ENCODE measurements around the gene CCDC92B.
"Not testable (repeated sequence)": the region's sequence is repeated elsewhere in the genome, so short reads cannot be mapped to it uniquely, and the experiment has no call there.

The CCDC92B gene

GRCh38 chr17:2749058-2749783, at the start of gene CCDC92B:
CCDC92B (minus strand) TSS chr17:2749652; CDS start chr17:2735145, 14,507 bp downstream.
- DNase-seq (ENCODE audit: low read depth) = no peak

DNA sequence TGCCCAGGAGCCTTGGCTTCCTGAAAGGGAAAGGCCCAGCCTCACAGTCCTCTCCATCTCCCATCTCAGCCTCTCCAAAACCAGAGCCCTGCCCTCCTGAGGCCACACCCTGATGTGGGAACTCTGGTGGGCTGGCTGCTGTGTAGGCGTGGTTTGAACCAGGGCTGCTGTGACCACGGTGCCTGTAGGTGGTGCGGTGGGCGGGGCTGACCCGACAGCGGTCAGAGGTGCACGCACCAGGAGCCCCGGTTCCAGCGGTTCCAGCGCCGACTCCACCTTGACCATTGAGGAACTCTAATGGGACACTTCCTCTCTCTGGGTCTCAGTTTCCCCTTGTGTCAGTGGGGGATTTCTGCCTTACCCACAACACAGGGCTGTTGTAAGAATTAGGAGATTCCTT, 49.2 kb upstream of the CCDC92B start:
- DNase-seq (ENCODE audit: low read depth) = no peak

- no peak for DNase-seq (ENCODE audit: low read depth)
These were observed 48.7 kb upstream of the CCDC92B start for GRCh38 chr17:2798188-2798587.

GRCh38 chr17:2797637-2798036, 48.2 kb upstream of the CCDC92B start:
- no peak for DNase-seq (ENCODE audit: low read depth)

DNA sequence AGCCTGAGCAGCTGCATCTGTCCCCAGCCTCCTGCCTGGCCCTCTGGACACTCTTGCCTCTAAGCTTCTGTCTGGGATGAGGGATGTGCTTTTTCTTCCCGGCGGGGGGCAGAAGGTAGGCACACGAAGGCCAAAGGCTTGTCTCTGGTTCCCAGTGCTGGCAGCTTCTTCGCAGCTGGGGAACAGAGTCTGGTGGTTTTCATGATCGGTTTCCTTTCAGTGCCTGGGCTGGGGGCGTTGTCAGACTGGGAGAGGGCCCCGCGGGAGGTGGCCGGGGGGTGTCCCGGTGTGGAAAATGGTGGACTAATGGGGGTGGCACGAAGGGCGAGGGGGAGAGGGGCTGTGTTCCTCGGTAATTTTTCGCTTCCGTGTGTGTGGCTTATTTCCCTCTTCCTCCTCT, 47.8 kb upstream of the CCDC92B start:
- no peak for DNase-seq (ENCODE audit: low read depth)

DNA sequence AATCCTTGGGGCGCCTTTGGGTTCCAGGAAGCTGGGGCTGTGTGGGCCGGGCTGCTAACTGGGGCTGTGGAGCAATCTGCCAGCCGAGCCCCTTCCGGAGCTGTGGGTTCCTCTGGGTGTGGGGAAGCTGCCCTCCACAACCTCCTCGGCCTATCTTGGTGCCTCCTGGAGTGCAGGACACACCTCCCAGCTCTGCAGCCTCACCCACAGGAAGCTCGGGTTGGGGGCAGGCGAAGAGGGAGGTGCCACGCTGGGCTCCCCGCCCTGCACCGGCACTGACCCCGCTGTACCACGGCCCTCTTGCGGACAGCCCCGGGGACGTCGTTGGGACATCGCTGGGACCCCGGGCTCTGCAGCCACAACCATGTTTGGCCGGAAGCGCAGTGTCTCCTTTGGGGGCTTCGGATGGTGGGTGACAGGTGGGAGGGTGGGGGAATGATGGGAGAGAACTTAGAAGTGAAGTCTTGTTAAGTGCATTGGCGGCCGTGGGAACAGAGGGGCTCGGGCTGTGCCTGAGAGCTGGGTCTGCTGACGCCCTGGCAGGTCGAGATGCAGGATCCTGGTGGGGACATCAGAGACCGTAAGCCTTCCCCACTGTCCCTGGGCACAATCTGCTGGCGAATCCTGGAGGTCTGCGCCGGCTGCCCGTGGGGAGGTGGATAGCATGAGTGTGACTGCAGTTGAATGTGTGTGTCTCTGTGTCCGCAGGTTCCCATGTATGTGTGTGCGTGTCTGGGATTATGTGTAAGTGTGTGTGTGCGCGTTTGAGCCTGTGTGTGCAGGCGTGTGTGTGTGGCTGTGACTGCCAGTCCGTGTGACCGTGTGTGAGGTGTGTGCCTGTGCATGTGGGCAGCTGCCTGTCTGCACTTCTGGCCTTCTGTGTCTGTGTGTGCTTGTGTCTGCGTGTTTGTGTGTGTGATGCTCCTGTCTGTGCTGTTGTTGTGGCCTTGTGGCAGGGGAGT, 47.0 kb upstream of the CCDC92B start, which contains the start of gene RAP1GAP2:
Gene RAP1GAP2, plus strand, starts transcription at position 275 of the 962 bp plus-strand sequence. Its CDS starts 90 bp downstream, at position 365.
- DNase-seq (ENCODE audit: low read depth) = peak; percentile 85

- DNase-seq (ENCODE audit: low read depth) = no peak
These were observed 46.1 kb upstream of the CCDC92B start for GRCh38 chr17:2795441-2796163.

GRCh38 chr17:2794111-2794803, 44.8 kb upstream of the CCDC92B start:
- DNase-seq (ENCODE audit: low read depth) = no peak

- no peak for DNase-seq (ENCODE audit: low read depth)
These were observed 43.1 kb upstream of the CCDC92B start for GRCh38 chr17:2792366-2793169.

- DNase-seq (ENCODE audit: low read depth) = no peak
These were observed 40.2 kb upstream of the CCDC92B start for GRCh38 chr17:2789700-2790099.

DNA sequence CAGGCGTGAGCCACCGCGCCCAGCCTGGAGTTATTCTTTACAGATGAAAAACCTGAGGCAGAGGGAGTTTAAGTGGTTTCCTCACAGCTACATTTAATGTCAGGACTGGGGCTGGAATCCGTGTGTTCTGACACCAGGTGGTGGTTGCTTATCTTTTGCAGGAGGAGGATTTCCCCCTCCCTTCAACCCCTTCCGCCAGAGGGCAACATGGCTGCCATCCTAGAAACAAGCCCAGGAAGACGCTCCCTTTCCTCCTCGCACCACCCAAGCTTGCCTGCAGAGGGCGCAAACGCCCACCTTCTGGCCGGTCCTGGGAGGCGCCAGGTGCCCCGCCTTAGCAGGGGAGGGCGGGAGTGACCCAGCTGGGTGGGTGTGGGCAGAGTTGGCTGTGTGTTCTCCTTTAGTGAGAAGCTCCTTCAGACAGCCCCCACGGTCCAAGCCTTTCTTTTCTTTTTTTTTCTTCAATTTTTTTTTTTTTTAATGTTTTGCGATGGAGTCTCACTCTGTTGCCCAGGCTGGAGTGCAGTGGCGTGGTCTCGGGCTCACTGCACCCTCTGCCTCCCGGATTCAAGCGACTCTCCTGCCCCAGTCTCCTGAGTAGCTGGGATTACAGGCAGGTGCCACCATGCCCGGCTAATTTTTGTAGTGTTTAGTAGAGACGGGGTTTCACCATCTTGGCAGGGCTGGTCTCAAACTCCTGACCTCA, 36.9 kb upstream of the CCDC92B start:
- DNase-seq (ENCODE audit: low read depth) = peak; percentile 76

GRCh38 chr17:2785376-2785775, 35.9 kb upstream of the CCDC92B start:
- not testable (repeated sequence) for DNase-seq (ENCODE audit: low read depth)

DNA sequence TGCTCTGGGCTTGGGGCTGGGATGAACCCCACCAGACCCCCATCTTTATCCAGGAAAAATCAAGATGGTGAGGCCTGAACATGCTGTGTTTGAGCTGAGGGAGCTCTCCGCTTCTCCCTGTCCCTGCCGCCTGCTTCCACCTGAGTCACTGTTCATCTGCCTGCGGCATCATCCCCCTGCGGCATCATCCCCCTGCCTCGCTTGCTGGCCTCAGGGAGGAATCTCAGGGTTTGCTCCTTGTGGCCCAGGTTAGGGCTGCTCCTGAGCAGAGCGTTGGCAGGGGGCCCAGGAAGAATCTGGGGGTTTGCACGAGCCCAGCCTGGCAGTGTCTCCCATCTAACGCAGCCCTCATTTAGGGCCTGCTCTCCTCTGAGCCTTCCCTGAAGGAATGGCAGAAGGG, 35.4 kb upstream of the CCDC92B start:
- no peak for DNase-seq (ENCODE audit: low read depth)

- DNase-seq (ENCODE audit: low read depth) = no peak
These were observed 34.0 kb upstream of the CCDC92B start for GRCh38 chr17:2783310-2784030.

DNA sequence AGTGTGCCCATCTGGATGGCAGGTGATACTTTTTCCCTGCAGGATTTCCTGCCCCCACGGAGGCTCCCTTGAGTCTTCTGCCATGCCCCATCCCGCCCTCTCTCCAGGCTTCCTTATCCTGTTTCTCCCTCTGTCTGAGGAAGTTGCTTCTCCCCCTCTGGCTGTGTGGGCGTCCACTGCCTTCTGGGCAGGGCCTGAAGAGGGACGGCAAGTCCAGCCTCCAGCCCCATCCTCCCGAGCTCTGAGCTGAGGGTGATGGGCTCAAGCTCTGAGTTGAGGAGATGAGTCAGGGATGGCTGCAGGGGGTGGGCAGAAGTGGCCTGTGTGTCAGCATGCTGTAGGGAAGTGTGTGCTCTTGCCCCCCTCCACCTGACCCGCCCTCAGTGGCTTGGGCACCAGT, 32.6 kb upstream of the CCDC92B start:
- DNase-seq (ENCODE audit: low read depth) = no peak

- not testable (repeated sequence) for DNase-seq (ENCODE audit: low read depth)
These were observed 32.1 kb upstream of the CCDC92B start for GRCh38 chr17:2781598-2781997.

DNA sequence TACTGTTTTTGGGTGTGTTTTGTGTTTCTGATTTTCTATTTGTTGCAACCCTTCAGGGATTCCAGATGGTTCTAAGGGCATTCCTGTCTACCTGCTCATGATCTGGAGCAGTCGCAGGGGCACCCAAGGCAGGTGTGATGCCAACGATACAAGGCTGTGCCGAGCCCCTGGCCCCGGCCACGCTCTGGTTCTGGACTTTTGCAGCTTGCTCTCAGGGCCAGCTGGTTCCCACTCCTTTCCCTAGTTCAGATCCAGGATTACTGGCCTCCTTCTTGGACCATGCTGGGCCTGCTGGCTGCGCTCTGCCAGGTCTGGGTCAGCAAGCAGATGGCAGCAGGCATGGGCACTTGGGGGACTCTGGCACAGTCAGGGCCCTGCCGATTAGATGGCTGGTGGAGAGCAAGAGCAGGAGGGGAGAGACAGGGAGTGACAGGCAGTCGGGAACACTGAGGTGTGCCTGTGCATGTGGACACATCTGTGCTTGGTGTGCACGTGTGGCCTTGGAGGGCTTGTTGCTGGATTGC, 31.5 kb upstream of the CCDC92B start:
- no peak for DNase-seq (ENCODE audit: low read depth)

DNA sequence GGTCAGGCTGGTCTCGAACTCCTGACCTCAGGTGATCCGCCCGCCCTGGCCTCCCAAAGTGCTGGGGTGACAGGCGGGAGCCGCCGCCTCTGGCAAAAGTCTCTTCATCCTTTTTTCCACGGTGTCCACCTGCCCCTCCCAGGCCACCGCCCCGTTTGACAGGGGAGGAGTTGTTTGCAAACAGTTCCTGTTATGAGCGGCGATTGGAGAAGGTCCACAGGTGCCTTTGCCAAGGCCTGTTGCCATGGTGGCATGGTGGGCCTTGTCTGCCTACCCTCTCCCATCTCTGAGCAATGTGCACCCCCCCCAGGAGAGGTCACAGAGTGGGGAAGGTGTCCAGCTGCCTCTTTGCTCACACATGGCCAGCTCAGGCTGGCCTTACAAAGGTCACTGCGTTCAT, 30.8 kb upstream of the CCDC92B start:
- no peak for DNase-seq (ENCODE audit: low read depth)

- DNase-seq (ENCODE audit: low read depth) = no peak
These were observed 30.1 kb upstream of the CCDC92B start for GRCh38 chr17:2779545-2779944.

All from CMK (cell line).